ENCODE measurements around the gene WNT9A. TPM values are rescaled to one million over a fixed set of nuclear protein-coding genes. Genes with fewer than 3 reads are reported as not detected.

The WNT9A gene
- total and polyA plus RNA-seq, 12 donors, result 0.18 to 2.9 (median 1.0) TPM

- TF ChIP-seq CTCF (IDR thresholded peaks at IDR 0.05) (no peak), POLR2A (IDR thresholded peaks at IDR 0.05) (no peak)
- no peaks in the 10 kb centered on the region for H3K4me1 ChIP-seq (replicated peaks in 1 of 2)
- H3K4me3 ChIP-seq, result no peak overlapping the region
- no peaks in the 10 kb centered on the region for H3K9me3 ChIP-seq (replicated peaks in 1 of 3)
- 77 to 91% (median 89%) methylated on average over 13 of the region's 13 CpGs for WGBS, 4 donors
- H3K27ac ChIP-seq, result no peak overlapping the region
- intact Hi-C loops (cut with DNase I), result no loop called here
- H3K36me3 ChIP-seq (replicated peaks in 1 of 2), result no peaks in the 10 kb centered on the region
- DNase-seq, result no peak
- no peaks in the 10 kb centered on the region for H3K27me3 ChIP-seq
Measured at GRCh38 chr1:227900571-227901051, 47.1 kb downstream of the WNT9A start.

- no peaks in the 10 kb centered on the region for H3K36me3 ChIP-seq (replicated peaks in 1 of 2)
- no peaks in the 10 kb centered on the region for H3K27me3 ChIP-seq
- peak in 2 of 7 donors; percentile 1 to 6 for DNase-seq
- intact Hi-C loops (cut with DNase I), result no loop called here
- H3K9me3 ChIP-seq (replicated peaks in 1 of 3), result no peaks in the 10 kb centered on the region
- 79 to 85% (median 81%) methylated on average over 14 to 18 of the region's 18 CpGs for WGBS, 4 donors
- no peak overlapping the region for H3K27ac ChIP-seq
- no peak overlapping the region for H3K4me3 ChIP-seq
- no peak for TF ChIP-seq CTCF (IDR thresholded peaks at IDR 0.05)
- no peak for TF ChIP-seq POLR2A (IDR thresholded peaks at IDR 0.05)
- H3K4me1 ChIP-seq (replicated peaks in 1 of 2), result no peaks in the 10 kb centered on the region
Measured at GRCh38 chr1:227899820-227900449, 47.8 kb downstream of the WNT9A start.

- H3K4me3 ChIP-seq, result no peak overlapping the region
- H3K9me3 ChIP-seq (replicated peaks in 1 of 3), result no peaks in the 10 kb centered on the region
- no peaks in the 10 kb centered on the region for H3K4me1 ChIP-seq (replicated peaks in 1 of 2)
- TF ChIP-seq CTCF (IDR thresholded peaks at IDR 0.05), result no peak
- no peak for TF ChIP-seq POLR2A (IDR thresholded peaks at IDR 0.05)
- H3K36me3 ChIP-seq (replicated peaks in 1 of 2), result no peaks in the 10 kb centered on the region
- intact Hi-C loops (cut with DNase I), result no loop called here
- H3K27ac ChIP-seq, result no peak overlapping the region
- WGBS, 4 donors, result 69 to 79% (median 73%) methylated on average over 9 to 12 of the region's 12 CpGs
- H3K27me3 ChIP-seq, result no peaks in the 10 kb centered on the region
- peak in 2 of 7 donors; percentile 5 to 6 for DNase-seq
Measured at GRCh38 chr1:227899141-227899819, 48.5 kb downstream of the WNT9A start.

- H3K36me3 ChIP-seq (replicated peaks in 1 of 2), result no peaks in the 10 kb centered on the region
- no peaks in the 10 kb centered on the region for H3K9me3 ChIP-seq (replicated peaks in 1 of 3)
- DNase-seq, result peak in 4 of 7 donors; percentile 3 to 10 (median 6)
- no peak overlapping the region for H3K4me3 ChIP-seq
- no peaks in the 10 kb centered on the region for H3K27me3 ChIP-seq
- intact Hi-C loops (cut with DNase I), result no loop called here
- H3K4me1 ChIP-seq (replicated peaks in 1 of 2), result no peaks in the 10 kb centered on the region
- TF ChIP-seq CTCF (IDR thresholded peaks at IDR 0.05) (no peak), POLR2A (IDR thresholded peaks at IDR 0.05) (no peak)
- H3K27ac ChIP-seq, result no peak overlapping the region
- 74 to 83% (median 79%) methylated on average over 12 of the region's 12 CpGs for WGBS, 4 donors
Measured at GRCh38 chr1:227898502-227899140, 49.1 kb downstream of the WNT9A start.
